Activated CD8-positive, alpha-beta memory T cell treated with anti-CD3 and anti-CD28 coated beads, Interleukin-2, amount 10 ng/mL, durations not matched to agents 7 days and 5 days (primary cell): Measurements from ENCODE around the gene AKAP9. TPM values are rescaled to one million over a fixed set of nuclear protein-coding genes. Genes with fewer than 3 reads are reported as not detected.
"Not testable (repeated sequence)": the region's sequence is repeated elsewhere in the genome, so short reads cannot be mapped to it uniquely, and the experiment has no call there.

Experiments used
- ATAC-seq: fragments of 150-1000 bp; cut with Tn5 transposase; one replicate; pipeline ENCODE4 v1.10.0; 2021; ENCODE audit warnings: moderate library complexity
- CTCF ChIA-PET: fragments of 350-600 bp; sonication (Branson Sonifier 250); formaldehyde crosslinking; loops from one replicate; lab custom pipeline; 2021; ENCODE audit warnings: antibody characterized with exemption; lab: Charles Lee
- DNase-seq: peaks from one replicate; pipeline ENCODE4 v3.0.0-alpha.2; 2020
- H3K27ac Mint-ChIP-seq: one replicate; pipeline ENCODE4 v1.8.0; 2021; ENCODE audit warnings: mild to moderate bottlenecking, mixed read lengths
- H3K27me3 Mint-ChIP-seq: one replicate; pipeline ENCODE4 v1.8.0; 2021; ENCODE audit warnings: mixed read lengths
- H3K36me3 Mint-ChIP-seq: one replicate; pipeline ENCODE4 v1.8.0; 2021; ENCODE audit warnings: mild to moderate bottlenecking, mixed read lengths
- H3K4me1 Mint-ChIP-seq: one replicate; pipeline ENCODE4 v1.8.0; 2021; ENCODE audit warnings: mixed read lengths
- H3K4me3 Mint-ChIP-seq: one replicate; pipeline ENCODE4 v1.8.0; 2021; ENCODE audit warnings: mild to moderate bottlenecking, moderate library complexity, mixed read lengths
- H3K9me3 Mint-ChIP-seq: one replicate; pipeline ENCODE4 v1.8.0; 2022; ENCODE audit warnings: low read depth, mixed read lengths
- total RNA-seq, 2 experiments: library from RNA; stranded (reverse); gene quantifications; one replicate each; pipeline ENCODE4 v1.2.3, GENCODE V29; 2021

The AKAP9 gene
- total RNA-seq, 2 experiments from 2014 or later, result 35.1 to 38.4 TPM

DNA sequence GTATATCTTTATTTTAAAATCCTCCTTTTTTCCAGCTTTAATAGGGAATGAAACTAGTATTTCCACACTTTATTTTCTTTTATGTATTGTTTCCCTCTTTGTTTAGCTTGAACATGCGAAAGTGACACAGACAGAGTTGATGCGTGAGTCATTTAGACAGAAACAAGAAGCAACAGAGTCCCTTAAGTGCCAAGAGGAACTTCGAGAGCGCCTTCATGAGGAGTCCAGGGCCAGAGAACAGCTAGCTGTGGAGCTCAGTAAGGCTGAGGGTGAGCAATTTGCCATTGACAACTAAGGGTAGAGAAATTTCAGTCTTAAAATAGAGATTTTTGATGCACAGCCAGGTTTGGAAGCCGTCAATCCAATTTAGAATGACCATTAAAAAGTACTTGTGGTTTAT, 120.5 kb downstream of the AKAP9 start:
- no peak overlapping the region for H3K27ac Mint-ChIP-seq

GRCh38 chr7:92064438-92065029, 123.9 kb downstream of the AKAP9 start:
- Mint-ChIP-seq H3K4me3 (no peak overlapping the region), H3K36me3 (peaks cover 13% of the 10 kb centered on the region), H3K9me3 (no peaks in the 10 kb centered on the region), H3K27me3 (no peaks in the 10 kb centered on the region), H3K4me1 (no peaks in the 10 kb centered on the region), H3K27ac (no peak overlapping the region)
- DNase-seq, result no peak
- CTCF ChIA-PET, result no interaction called here
- no peak for ATAC-seq

More for the DNA sequence above, 120.5 kb downstream of the AKAP9 start:
- Mint-ChIP-seq H3K4me1 (peaks cover 11% of the 10 kb centered on the region), H3K36me3 (peaks cover 5% of the 10 kb centered on the region), H3K27me3 (no peaks in the 10 kb centered on the region), H3K9me3 (no peaks in the 10 kb centered on the region), H3K4me3 (no peak overlapping the region)
- DNase-seq (no peak), ATAC-seq (no peak)
- CTCF ChIA-PET, result interaction anchor here (1.2 to 1.7 kb wide), 2 partner anchors 10 to 386 kb away, joined by 3 to 4 read pairs; partner anchors contain the start of gene GATAD1

GRCh38 chr7:92071032-92071431, 130.4 kb downstream of the AKAP9 start:
- peaks cover 21% of the 10 kb centered on the region for H3K36me3 Mint-ChIP-seq
- CTCF ChIA-PET, result interaction anchor here (0.9 to 1.1 kb wide), 2 partner anchors 10 to 21 kb away, joined by 3 read pairs; no protein-coding TSS in a partner anchor
- no peak overlapping the region for H3K4me3 Mint-ChIP-seq
- no peak overlapping the region for H3K27ac Mint-ChIP-seq
- no peaks in the 10 kb centered on the region for H3K27me3 Mint-ChIP-seq
- DNase-seq (no peak), ATAC-seq (no peak)
- peaks cover 10% of the 10 kb centered on the region for H3K4me1 Mint-ChIP-seq
- no peaks in the 10 kb centered on the region for H3K9me3 Mint-ChIP-seq

DNA sequence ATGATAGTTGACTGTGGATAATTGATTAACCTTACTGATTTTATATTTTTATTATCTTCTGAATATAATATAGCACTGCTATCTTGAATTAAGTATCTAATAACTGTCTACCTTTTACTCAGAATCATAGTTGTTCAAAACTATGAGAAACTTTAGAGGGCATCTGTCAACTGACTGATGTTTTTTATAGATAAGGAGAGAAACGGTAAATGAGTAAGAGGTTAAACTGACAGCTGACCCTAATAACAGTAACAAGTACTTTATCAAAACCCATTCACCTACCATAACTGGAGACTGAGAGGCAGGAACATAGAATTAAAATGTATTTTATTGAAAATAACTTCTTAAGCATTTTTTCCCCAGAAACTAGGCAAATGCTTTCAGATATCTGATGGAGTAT, 131.5 kb downstream of the AKAP9 start:
- Mint-ChIP-seq H3K4me3 (no peak overlapping the region), H3K27me3 (no peaks in the 10 kb centered on the region), H3K9me3 (no peaks in the 10 kb centered on the region), H3K4me1 (peaks cover 12% of the 10 kb centered on the region), H3K36me3 (peaks cover 19% of the 10 kb centered on the region), H3K27ac (no peak overlapping the region)
- ATAC-seq (no peak), DNase-seq (no peak)
- CTCF ChIA-PET, result interaction anchor here (0.6 kb wide), 1 partner anchor 24 kb away, joined by 3 read pairs; no protein-coding TSS in a partner anchor

DNA sequence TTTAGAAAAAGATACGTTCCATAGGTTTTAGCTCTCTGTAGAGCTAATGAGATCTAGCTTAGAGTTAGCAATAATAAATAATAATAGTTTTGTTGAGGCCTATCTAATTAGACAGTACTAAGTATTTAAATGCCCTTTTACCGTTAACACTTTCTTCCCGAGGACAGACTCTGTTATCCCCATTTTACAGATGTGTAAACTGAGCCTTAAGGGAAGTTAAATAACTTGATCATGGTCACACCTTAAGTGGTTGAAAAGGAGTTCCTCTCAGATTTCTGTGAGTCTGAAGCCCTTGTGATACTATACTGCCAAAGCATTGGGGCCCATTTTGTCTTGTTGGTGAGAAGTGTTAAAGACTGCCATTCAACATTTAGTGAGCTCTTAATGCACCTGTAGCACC, 132.0 kb downstream of the AKAP9 start:
- Mint-ChIP-seq H3K9me3 (no peaks in the 10 kb centered on the region), H3K4me1 (peaks cover 12% of the 10 kb centered on the region), H3K36me3 (peaks cover 19% of the 10 kb centered on the region), H3K27me3 (no peaks in the 10 kb centered on the region), H3K27ac (no peak overlapping the region), H3K4me3 (no peak overlapping the region)
- DNase-seq (no peak), ATAC-seq (no peak)
- CTCF ChIA-PET, result interaction anchor here (0.6 kb wide), 1 partner anchor 24 kb away, joined by 3 read pairs; no protein-coding TSS in a partner anchor

DNA sequence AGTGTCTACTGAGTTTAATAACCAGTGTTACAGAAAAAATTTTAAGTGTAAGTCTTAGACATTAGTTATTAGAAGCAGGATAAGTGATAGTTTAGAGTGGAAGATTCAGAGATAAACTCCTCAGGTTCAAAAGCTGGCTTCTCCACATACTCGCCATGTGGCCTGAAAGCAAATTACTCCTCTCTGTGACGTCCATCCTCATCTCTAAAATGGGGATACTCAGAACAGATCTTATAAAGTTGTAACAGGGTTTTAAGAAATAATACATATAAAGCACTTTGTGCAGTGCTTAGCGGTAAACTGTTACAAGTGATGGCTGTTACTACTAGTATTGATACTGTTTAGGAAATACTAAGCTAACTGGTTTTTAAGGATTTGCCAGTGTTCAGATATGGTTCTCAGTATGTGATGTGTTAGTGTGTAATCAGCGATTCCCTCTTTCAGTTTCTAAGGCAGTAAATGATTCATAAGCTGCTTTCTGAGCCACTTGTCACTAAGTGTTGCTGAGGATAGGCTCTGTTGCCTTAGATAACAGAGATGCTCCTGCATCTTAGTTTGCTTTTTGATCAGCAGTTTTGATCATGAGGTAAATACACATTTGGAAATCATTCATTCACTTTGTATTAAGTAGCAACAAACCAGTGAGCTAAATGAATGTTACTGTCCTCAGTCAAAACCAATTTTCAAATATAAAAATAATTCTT, 134.9 kb downstream of the AKAP9 start:
- DNase-seq, result no peak
- no peak overlapping the region for H3K27ac Mint-ChIP-seq
- H3K4me3 Mint-ChIP-seq, result no peak overlapping the region

GRCh38 chr7:92076509-92076908, 135.8 kb downstream of the AKAP9 start:
- ATAC-seq (no peak), DNase-seq (no peak)
- Mint-ChIP-seq H3K4me3 (no peak overlapping the region), H3K9me3 (no peaks in the 10 kb centered on the region), H3K27me3 (no peaks in the 10 kb centered on the region), H3K27ac (no peak overlapping the region), H3K4me1 (peaks cover 12% of the 10 kb centered on the region), H3K36me3 (peaks cover 16% of the 10 kb centered on the region)
- CTCF ChIA-PET, result no interaction called here

More for the DNA sequence above, 134.9 kb downstream of the AKAP9 start:
- ATAC-seq, result peak; percentile 89
- no peaks in the 10 kb centered on the region for H3K27me3 Mint-ChIP-seq
- peaks cover 12% of the 10 kb centered on the region for H3K4me1 Mint-ChIP-seq
- no peaks in the 10 kb centered on the region for H3K9me3 Mint-ChIP-seq
- peaks cover 20% of the 10 kb centered on the region for H3K36me3 Mint-ChIP-seq
- CTCF ChIA-PET, result no interaction called here

DNA sequence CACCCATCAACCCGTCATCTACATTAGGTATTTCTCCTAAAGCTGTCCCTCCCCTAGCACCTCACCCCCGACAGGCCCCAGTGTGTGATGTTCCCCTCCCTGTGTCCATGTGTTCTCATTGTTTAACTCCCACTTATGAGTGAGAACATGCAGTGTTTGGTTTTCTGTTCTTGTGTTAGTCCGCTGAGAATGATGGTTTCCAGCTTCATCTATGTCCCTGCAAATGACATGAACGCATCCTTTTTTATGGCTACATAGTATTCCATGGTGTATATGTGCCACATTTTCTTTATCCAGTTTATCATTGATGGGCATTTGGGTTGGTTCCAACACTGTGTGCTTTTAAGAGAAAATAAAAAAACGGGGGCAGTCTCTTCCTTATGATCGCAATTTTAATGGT, 143.3 kb downstream of the AKAP9 start:
- H3K4me3 Mint-ChIP-seq, CTCF ChIA-PET, DNase-seq, ATAC-seq, H3K27me3 Mint-ChIP-seq, H3K27ac Mint-ChIP-seq, H3K9me3 Mint-ChIP-seq, H3K4me1 Mint-ChIP-seq: not testable (repeated sequence)
- H3K36me3 Mint-ChIP-seq, result peaks cover 42% of the 10 kb centered on the region

GRCh38 chr7:92088266-92088665, 147.6 kb downstream of the AKAP9 start:
- H3K27ac Mint-ChIP-seq, result no peak overlapping the region
- no peak for DNase-seq

GRCh38 chr7:92092210-92092609, 151.5 kb downstream of the AKAP9 start:
- no peaks in the 10 kb centered on the region for H3K27me3 Mint-ChIP-seq
- no peak for DNase-seq
- no peaks in the 10 kb centered on the region for H3K4me1 Mint-ChIP-seq
- H3K9me3 Mint-ChIP-seq, result no peaks in the 10 kb centered on the region
- H3K27ac Mint-ChIP-seq, result no peak overlapping the region
- H3K4me3 Mint-ChIP-seq, result no peak overlapping the region
- CTCF ChIA-PET, result interaction anchor here (1.2 kb wide), 1 partner anchor 21 kb away, joined by 3 read pairs; no protein-coding TSS in a partner anchor
- peaks cover 41% of the 10 kb centered on the region for H3K36me3 Mint-ChIP-seq
- no peak for ATAC-seq

More at GRCh38 chr7:92088266-92088665, 147.6 kb downstream of the AKAP9 start:
- Mint-ChIP-seq H3K36me3 (peaks cover 51% of the 10 kb centered on the region), H3K27me3 (no peaks in the 10 kb centered on the region), H3K9me3 (no peaks in the 10 kb centered on the region), H3K4me1 (no peaks in the 10 kb centered on the region), H3K4me3 (no peak overlapping the region)
- ATAC-seq, result no peak
- CTCF ChIA-PET, result no interaction called here

DNA sequence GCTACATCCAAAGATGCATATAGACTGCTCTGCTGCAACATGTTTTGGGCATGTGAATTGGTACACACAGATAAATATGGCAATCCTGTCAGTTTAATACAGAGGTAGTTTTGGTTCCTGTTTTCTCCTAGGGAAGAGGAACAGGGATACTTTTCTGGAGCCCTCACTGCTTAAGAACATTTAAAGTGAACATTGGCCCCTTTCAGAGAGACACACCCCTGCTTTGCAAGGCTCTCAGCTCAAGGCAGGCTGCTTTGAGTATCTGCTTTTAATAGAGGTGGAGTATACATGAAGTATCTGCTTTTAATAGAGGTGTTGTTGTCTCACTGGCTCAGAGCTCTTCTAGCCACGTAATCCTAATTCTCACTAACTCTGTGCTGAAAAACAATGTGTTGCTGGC, 154.7 kb downstream of the AKAP9 start:
- H3K4me3 Mint-ChIP-seq, result no peak overlapping the region
- no peaks in the 10 kb centered on the region for H3K27me3 Mint-ChIP-seq
- DNase-seq (no peak), ATAC-seq (no peak)
- H3K4me1 Mint-ChIP-seq, result no peaks in the 10 kb centered on the region
- peaks cover 33% of the 10 kb centered on the region for H3K36me3 Mint-ChIP-seq
- no peak overlapping the region for H3K27ac Mint-ChIP-seq
- no peaks in the 10 kb centered on the region for H3K9me3 Mint-ChIP-seq
- CTCF ChIA-PET, result no interaction called here

- H3K4me1 Mint-ChIP-seq, result no peaks in the 10 kb centered on the region
- DNase-seq (no peak), ATAC-seq (no peak)
- no peak overlapping the region for H3K27ac Mint-ChIP-seq
- H3K27me3 Mint-ChIP-seq, result no peaks in the 10 kb centered on the region
- H3K4me3 Mint-ChIP-seq, result no peak overlapping the region
- CTCF ChIA-PET, result no interaction called here
- H3K9me3 Mint-ChIP-seq, result no peaks in the 10 kb centered on the region
- peaks cover 27% of the 10 kb centered on the region for H3K36me3 Mint-ChIP-seq
Observed at GRCh38 chr7:92100534-92100933, 159.9 kb downstream of the AKAP9 start.

GRCh38 chr7:92102862-92103261, 162.2 kb downstream of the AKAP9 start:
- H3K27ac Mint-ChIP-seq, H3K4me1 Mint-ChIP-seq, H3K4me3 Mint-ChIP-seq, CTCF ChIA-PET, DNase-seq, H3K9me3 Mint-ChIP-seq, ATAC-seq, H3K27me3 Mint-ChIP-seq: not testable (repeated sequence)
- H3K36me3 Mint-ChIP-seq, result peaks cover 24% of the 10 kb centered on the region

DNA sequence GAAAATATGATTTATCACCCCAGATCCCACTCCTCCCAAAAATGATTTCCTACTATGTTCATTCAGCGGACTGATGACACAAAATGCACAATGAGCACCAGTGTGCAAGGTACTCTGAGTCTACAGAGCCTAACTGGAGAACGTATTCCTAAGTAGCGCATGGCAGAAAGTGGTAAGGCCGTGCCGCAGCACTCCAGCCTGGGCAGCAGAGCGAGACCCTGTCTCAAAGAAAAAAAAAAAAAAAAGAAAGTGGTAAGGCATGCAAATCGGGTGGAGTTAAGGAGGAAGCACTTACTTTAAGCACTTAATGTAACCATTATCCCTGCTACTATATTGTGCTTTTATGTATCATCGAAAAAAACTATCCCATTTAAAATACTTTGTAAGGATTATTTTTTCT, 168.2 kb downstream of the AKAP9 start:
- Mint-ChIP-seq H3K27ac (no peak overlapping the region), H3K4me1 (no peaks in the 10 kb centered on the region), H3K27me3 (no peaks in the 10 kb centered on the region), H3K4me3 (no peak overlapping the region), H3K36me3 (peaks cover 16% of the 10 kb centered on the region), H3K9me3 (no peaks in the 10 kb centered on the region)
- DNase-seq, result no peak
- CTCF ChIA-PET, result interaction anchor here (1.3 kb wide), 1 partner anchor 340 kb away, joined by 3 read pairs; no protein-coding TSS in a partner anchor
- no peak for ATAC-seq
